Posterior vena cava (tissue), 2 donors: ENCODE results near the gene PRIMA1. TPM values are rescaled to one million over a fixed set of nuclear protein-coding genes. Genes with fewer than 3 reads are reported as not detected.

ENCODE experiments used
- DNase-seq: peaks from one replicate; pipeline ENCODE4 v3.0.0-alpha.2; 2020; ENCODE audit warnings: low spot score
- intact Hi-C, 2 donors: fragments of 100-400 bp; cut with DNase I; formaldehyde crosslinking; loops; one replicate each; pipeline versions ENCODE4 v1.14.1 to v1.14.2; 2022 to 2023
- total RNA-seq, 2 donors: library from RNA; stranded (reverse); fragmentation: NEBNext Ultra II Directional; extraction: Animal tissue kit (Norgen Biotek cat#: 25700); gene quantifications; one replicate each; pipeline ENCODE4 v1.2.1, GENCODE V29; 2021
- donor health status: DM: yes; HTN: yes; CAD: no.
- donor health status: DM: yes; HTN: yes; CAD: no.

PRIMA1 gene
- total RNA-seq, 2 donors from 2014 or later, result 5.0 to 9.6 TPM

DNA sequence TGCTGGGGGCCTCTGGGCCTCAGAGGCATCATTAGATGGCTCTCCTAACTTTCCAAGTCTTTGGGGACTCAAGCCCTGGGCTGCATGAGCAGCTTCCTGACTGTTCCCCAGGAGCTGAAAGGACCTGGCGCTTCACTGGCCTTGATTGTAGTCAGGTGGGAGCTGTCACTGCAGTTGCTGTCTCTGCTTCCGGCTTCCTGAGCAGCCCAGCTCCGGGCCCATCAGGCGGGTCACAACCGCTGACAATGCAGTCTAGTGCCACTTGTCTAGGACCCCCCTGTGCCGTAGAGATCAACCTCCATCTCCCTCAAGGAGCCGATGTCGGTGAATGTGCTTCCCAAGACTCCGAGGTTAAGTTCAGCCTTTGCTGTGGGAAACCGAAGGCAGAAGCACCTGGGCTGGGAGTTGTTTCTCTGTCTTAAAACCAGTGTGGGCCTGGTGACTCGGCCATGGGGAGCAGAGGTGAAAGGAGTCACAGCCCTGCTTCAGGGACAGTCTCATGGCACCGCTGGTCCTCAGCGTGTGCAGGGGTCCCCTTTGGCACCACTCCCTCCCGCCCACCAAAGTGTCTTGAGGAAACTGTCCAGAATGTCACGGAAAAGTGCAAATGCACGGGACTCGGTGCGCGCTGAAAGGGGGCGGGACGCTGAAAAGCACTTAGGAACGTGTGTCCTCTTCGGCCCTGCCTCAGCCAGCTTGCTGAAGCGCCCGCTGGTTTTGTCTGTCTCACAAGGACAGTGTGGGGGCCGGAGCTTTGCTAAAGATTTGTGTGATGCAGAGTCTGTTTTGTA lies 44.8 kb downstream of the PRIMA1 start:
- intact Hi-C loops, result loop anchor here in 1 of 2 donors (5.0 kb wide), 2 partner anchors 731 to 1129 kb away; no protein-coding TSS in a partner anchor
- DNase-seq, result no peak

DNA sequence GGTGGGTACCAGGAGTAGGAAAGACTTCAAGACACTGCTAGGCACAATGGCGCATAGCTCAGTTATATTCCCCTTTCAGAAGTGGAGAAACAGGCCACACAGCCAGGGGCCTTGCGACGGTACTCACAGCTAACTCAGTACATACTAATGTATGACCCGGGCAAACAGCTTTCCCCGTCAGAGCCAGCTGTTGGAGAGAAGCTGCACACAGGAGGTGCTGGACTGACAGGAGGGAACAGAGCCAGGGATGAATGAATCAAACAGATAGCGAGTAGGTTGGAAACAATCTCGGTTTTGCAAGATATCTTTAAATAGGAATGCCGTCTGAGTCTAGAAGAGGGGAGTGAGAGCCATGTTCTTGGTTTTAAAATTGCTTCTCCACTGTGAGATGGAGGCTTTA lies 45.5 kb downstream of the PRIMA1 start:
- intact Hi-C loops, result loop anchor here in 1 of 2 donors (5.0 kb wide), 2 partner anchors 730 to 1130 kb away; no protein-coding TSS in a partner anchor
- DNase-seq, result no peak

DNA sequence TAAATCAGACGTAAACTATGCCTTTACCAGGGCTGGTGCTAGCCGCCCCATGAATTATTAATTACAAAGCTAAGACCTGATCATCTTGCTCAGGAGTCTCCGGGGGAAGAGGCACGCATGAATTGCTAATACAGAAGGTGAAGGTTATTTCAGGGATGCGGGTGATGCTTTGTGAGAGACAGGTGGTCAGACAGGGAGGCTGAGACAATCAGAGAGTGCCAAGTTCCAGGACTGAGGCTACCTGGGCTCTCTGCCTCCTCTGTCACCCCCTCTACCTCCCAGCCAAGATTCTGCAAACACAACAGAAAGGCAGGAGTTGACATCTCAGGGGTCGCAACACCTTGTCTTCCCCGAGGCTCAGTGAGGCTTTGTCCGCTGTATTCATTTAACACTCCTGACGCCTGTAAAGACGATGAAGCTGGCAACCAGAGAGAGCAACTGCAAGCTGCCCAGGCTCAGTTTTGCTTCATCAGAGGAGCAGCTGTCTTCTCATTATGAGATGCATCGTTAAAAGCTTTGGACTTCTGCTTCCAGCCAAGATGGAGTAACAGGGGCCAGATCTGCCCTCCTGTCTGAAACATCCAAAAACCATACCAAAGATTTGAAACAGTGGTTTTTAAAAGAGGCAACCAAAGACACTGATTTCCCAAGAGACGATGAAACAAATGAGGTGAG lies 46.6 kb downstream of the PRIMA1 start:
- intact Hi-C loops, result loop anchor here in 1 of 2 donors (5.0 kb wide), 2 partner anchors 729 to 1131 kb away; no protein-coding TSS in a partner anchor

DNA sequence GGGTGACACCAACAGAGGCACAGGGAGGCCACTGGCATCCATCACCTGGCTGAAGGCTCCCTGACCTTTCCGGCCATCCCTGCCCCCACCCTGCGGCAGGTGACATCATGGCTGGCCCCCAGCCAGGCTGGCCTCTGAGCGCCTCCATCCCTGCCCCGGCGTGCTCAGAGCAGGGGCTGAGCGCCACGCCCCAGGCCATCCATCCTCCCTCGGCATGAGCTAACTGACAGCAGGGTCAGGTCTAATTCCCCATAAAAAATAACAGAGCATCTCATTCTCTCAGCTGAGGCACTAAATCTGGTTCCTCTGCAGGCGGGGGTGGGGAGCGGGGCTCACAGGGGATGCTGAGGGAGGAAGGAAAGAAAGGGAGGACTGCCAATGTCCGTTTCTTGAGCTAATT lies 50.7 kb downstream of the PRIMA1 start:
- intact Hi-C loops, result no loop called here
- no peak for DNase-seq

More for the DNA sequence above, 46.6 kb downstream of the PRIMA1 start:
- no peak for DNase-seq

DNA sequence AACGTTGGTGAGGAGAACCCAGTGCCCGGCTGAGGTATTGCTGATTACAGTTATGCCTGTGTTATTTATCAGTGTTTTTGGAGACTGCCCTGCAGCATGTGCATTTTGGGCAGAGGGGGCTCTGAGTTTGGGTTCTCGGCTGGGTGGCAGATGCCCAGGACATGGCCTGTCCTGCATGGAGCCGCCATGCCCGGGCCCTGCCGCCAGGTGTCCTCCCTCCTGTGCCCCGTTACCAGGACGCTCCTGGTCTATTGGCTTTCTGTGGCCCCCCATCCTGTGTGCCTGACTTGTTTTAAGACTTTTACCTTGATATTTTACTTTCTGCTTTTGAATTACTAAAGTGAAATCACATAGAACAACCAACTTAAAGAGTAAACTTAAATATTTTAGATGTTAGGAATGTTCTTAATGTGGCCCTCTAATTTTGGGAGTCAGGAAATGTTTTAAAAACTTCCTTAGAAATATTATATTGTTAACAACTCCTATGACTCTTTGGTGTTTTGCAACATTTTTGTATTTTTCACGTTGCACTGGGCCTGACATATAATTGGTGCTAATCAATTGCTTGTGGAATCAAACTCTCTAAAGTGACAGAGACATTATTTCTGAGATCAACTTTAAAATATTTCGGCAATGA lies 51.8 kb downstream of the PRIMA1 start:
- intact Hi-C loops, result no loop called here
- DNase-seq, result no peak

DNA sequence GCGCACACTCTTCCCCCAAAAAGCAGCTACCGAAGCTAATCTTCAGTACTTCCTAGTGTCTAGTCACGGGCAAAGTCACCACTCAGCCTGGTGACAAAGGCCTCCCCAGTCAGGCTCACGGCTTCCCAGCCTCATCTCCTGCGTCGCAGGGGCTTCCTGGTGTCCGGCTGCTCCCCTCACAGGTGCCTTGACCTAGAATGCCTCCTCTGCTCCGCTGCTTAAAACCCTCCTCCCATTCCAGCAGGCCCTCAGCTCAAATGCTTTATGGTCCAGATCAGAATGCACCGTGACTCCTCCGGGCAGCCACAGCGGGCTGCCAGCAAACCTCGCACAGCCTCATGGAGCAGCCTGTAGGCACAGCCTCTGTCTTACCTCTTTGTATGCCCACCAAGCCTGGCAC lies 53.1 kb downstream of the PRIMA1 start:
- no peak for DNase-seq
- intact Hi-C loops, result no loop called here

DNA sequence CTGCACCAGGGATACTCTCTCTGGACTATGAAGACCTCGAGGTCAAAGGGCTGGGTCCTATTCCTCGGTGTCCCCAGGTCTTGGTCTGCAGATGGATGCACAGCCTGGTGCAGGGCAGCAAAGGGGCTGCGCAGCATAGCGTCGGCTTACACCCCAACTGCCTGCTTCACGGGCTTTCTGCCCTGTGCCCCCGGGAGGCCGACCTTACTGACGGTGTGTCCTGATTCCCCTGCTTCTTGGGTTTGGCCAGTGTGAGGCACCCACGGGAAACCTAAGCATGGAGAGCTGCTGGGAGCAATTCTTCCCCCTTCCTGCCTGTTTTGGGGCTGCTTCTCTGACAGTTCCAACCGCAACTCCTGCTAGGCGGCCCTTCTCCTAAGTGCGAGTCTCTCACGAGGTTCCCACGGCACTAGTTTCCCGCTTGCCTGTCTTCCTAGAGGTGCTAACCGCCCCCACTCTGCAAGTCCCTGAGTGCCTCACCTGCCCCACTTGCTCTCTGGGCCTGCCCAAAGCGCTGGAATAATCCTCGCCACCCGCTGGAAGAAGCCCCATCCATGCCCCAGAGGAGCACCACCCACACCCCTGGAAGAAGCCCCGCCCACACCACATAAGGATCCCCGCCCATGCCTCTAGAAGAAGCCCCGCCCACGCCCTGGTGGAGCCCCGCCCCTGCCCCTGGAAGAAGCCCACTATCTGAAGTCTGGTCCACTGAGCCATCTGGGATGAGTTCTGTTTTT lies 54.0 kb downstream of the PRIMA1 start:
- no peak for DNase-seq

DNA sequence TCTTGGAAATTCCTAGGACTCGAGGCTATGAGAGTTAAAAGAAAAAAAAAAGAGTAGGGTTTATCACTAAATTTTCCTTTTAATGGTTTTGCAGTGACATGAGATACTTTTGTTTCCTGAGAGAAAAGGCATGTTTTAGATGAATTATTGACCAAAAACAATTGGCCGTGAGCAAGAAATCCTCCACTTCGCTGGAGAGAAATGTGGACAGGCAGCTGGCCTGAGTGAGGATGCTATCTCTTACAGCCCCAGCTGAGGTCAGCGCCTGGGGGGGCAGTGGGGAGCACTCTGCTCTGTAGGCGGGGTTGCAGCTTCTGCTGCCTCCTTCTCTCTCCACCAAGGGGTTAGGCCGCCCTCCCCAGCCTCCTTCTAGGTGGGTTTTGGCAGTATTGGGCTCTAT lies 54.7 kb downstream of the PRIMA1 start:
- intact Hi-C loops, result no loop called here
- no peak for DNase-seq

More for the DNA sequence above, 54.0 kb downstream of the PRIMA1 start:
- intact Hi-C loops, result no loop called here

DNA sequence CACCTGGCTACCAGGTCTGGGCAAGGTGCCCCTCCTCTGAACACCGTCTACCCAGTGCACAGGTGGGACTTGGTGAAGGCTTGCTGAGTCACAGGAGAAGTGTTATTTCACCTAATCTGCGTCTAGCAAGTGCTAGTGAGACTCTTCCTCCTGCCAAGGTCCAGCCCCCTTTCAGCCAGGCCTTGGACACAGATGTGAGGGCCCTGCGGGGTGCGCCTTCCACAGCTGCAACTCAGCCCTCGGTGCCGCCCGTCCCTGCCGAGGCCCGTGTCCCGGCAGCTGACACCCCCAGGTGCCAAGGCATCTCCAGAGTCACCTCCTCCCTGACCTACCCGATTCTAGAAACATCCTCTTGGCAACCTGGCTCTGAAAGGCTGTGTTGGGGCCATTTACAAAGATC lies 55.1 kb downstream of the PRIMA1 start:
- DNase-seq, result no peak
- intact Hi-C loops, result no loop called here

DNA sequence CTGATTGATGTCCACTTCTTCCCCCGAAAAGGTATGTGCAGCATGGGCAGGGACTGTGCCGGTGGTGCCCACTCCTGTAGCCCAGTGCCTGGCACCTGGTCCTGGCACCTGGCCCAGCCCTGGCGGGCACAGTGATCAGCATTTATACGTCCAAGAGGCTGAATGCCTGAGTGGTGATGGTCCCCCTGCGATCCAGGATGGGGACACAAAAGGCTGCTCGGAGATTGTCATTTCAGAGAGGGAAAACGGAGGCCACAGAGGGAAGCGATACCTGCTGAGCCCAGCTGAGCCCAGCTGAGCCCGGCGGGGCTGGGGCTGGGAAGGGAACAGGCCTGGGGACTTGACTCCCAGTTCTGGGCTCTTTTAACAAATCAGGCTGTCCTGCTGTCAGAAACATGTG lies 55.8 kb downstream of the PRIMA1 start:
- intact Hi-C loops, result no loop called here
- no peak for DNase-seq

DNA sequence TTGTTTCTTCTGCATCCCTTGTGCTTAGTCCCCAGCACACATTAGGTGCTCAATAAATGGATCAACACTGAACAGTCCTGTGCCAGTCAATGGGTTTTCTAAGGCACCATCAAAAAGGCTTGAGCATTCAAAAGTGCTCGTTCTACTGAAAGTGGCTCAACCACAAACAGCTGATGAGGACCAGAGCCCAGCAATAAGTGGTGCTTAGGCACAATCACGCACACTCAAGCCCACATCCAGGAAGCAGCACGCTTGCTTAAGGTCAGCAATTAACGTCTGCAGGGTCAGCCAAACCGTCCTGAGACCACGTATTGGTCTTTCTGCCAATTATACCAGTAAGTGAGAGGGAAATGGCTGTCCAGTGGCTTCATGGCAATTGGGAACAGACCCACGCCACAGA lies 56.5 kb downstream of the PRIMA1 start:
- intact Hi-C loops, result no loop called here

DNA sequence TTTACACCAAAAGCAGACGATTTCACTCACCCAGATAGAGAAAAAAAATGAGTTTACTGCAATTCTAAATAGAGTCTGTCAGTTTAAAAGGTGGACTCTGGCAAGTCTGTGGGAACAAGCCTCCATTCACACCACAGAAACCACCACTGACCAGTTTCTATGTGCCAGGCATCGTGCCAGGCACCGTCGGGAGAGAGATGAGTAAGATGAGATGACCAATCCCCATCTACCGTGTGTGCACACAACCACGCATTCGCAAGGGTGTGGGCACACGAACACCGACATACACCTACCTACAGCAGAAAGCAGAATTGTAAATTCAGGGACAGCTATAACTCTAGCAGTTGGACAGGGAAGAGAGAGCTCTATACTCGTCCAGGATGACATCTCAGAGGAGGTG lies 58.3 kb downstream of the PRIMA1 start:
- DNase-seq, result no peak
- intact Hi-C loops, result no loop called here

More for the DNA sequence above, 56.5 kb downstream of the PRIMA1 start:
- no peak for DNase-seq

DNA sequence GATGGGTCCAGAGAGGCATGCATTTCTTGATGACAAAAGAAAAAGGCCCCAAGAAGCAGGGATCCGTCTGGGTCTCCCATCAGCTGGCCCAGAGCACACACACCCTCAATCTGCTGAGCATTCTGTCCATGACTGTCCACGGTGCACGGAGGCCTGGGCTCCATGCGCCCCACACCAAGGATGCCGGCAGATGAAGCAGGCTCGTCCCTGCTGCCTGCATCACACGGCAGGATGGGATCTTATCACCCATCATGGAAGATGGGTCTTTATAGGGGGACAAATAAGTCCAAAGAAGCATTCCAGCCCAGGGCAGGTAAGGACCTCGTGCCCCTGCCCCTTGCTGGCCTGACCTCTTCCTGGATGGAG lies 59.7 kb downstream of the PRIMA1 start:
- peak; percentile 37 for DNase-seq
- intact Hi-C loops, result no loop called here

DNA sequence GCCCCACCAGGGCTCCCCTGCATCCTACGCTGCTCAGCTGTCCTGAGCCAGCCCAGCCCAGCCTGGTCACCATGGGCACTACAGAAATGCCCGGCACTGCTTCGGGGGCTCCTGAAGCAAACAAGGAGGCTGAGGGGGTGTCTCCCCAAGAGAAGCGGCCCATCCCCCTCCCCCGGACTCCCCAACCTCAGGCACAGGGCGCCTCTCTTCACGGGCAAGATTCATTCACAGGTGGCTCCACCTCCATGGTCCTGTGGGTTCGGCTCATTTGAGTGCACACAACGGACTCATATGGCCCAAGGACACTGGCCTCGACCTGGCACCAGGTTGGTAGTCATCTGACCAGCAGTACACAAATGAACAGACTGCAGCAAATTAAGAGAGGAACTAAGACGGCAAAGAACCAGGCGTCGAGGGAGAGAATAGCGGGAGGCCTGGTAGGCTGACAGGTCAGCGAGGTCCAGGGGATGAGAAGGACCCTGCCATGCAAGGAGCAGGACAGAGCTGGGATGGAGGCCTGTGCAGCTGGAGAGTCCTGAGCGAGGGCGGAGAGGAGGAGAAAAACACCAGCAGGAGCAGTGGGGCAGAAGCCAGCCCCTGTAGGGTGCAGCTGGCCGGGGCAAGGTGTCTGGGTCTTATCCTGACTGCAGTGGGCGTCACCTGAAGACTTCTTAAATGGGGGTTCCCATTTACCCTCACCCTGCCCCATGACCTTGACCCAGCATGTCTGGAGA lies 60.2 kb downstream of the PRIMA1 start:
- DNase-seq, result peak; percentile 76

DNA sequence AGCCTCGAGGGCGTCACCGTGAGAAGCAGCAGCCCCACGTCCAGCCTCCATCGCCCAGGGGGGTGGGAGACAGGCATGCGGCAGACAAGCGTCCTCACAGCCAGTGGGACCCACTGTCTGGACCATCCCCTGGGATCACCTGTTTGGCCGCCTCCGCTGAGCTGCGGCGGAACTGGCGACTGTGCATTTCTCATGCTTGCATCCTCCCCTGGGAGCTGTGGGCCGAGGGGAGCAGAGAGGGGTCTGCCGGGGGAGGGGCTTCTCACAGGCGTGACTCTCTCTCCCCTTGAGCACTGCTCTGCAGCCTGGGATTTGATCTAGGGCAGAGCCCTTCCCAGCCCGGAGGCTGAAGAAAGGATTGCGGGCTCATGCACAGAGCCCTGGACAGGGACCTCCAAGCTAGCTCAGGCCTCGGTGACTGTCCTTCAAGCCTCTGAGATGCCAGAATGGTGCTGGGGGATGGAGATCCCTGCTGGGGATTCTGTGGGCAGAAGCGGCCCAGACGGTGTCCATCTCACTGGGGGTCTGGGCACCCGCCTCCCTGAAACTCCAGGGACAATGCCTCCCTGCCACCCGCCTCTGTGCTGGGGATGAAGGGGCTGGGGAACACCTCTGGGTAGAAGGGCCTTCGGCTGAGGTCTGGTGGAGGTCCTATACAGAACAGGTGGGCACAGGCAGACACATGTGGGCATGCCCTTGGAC lies 61.1 kb downstream of the PRIMA1 start:
- intact Hi-C loops, result no loop called here
- peak; percentile 65 for DNase-seq

More for the DNA sequence above, 60.2 kb downstream of the PRIMA1 start:
- intact Hi-C loops, result no loop called here

DNA sequence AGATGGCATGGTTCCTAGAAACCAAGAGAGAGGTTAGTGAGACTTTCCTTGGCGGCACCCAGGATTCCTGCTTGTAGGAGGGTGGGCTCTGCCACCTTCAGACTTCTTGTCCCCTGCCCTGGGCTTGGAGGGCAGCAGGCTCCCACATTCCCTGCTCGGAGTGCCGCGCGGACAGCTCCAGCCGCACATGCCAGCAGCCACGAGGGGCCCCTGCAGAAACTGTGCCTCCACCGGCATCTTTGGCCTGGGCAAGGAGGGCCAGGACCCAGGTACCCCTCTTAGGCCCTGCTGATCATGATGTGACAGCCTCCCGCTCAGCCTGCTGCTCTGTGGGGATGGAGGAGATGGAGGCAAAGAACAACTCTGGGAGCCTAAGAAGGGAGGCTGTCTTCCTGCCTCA lies 62.3 kb downstream of the PRIMA1 start:
- intact Hi-C loops, result no loop called here
- peak; percentile 74 for DNase-seq

DNA sequence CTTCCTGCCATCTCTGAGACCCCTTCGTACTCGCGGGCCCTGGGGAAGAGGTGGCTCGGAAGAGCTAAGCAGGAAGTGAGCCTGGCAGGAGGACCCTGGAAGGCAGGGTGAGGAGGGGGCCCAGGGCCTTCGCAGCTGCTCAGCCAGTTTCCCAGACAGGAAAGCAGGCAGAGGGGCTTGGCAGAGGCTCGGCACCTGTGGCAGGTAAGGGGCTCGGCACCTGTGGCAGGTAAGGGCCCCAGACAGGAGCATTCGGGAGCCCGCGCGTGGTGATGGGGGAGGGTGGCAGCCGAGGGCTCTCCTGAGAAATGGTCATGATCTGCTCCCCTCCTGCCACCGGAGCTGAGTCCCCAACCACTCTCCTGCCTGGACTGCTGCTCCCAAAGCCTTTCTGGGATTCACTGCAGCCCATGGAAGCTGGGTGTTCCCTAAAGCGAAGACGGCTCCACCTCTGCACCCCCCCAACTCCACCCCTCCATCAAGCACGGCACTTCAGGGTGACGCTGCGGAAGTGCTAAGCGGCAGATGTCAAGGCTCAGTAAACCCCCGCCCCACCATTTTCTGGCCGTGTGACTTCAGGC lies 63.2 kb downstream of the PRIMA1 start:
- DNase-seq, result peak; percentile 68
- intact Hi-C loops, result no loop called here

DNA sequence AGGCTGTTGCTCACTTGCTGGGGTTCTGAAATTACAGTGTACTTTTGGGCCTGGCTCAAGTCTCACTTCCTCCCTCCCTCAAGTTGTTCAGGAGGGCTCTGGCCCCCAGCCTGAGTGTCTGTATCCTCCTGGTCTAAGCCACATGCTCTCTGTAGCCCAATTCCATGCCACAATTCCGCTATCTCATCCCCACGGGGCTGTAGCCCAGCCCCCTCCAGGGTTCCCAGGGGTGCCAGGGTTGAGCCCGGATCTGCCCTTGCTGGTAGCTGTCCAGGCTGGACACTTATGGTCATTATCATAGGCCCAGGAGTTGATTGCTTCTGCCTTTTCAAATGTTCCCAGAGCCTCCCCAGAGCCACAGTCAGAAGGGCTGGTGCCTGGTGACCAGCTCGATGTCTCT lies 65.3 kb downstream of the PRIMA1 start:
- intact Hi-C loops, result no loop called here
- no peak for DNase-seq
